Endothelial cell of umbilical vein (primary cell): Measurements from ENCODE around the gene SCN2B. TPM values are rescaled to one million over a fixed set of nuclear protein-coding genes. Genes with fewer than 3 reads are reported as not detected.
A peak's percentile ranks its signal among the peaks of the same experiment; 100 is the strongest.
"Not testable (repeated sequence)": the region's sequence is repeated elsewhere in the genome, so short reads cannot be mapped to it uniquely, and the experiment has no call there.

Experiments
- BruUV-seq: library from RNA; stranded (reverse); fragments of 400-500 nt; replicated peaks from 2 replicates; lab custom pipeline; 2021; lab: Mats Ljungman, UMichigan
- CTCF ChIA-PET: fragments of 300-600, 350-600 bp; sonication (Branson Sonifier 250); formaldehyde crosslinking; loops from one replicate; lab custom pipeline; 2021; ENCODE audit warnings: antibody characterized with exemption, inconsistent platforms; lab: Charles Lee
- POLR2A ChIA-PET: fragments of 300-600, 350-600 bp; sonication (Branson Sonifier 250); formaldehyde crosslinking; loops from one replicate; lab custom pipeline; 2021; ENCODE audit warnings: antibody characterized with exemption, inconsistent platforms; lab: Charles Lee
- DNase-seq: peaks from one replicate; pipeline ENCODE4 v3.0.0-alpha.2; 2011; ENCODE audit warnings: low read depth, low spot score
- FAIRE-seq: peaks from 2 replicates; lab custom pipeline; 2011; peaks lifted over from hg19 to GRCh38; lab: Jason Lieb, UNC
- H2AFZ ChIP-seq: 2 replicates; pipeline ENCODE4 v1.6.0; 2012; ENCODE audit warnings: low read depth, low read length, control low read depth, inconsistent platforms
- H3K27ac ChIP-seq: 2 replicates; pipeline ENCODE4 v1.5.1; 2011; ENCODE audit warnings: low read depth, mild to moderate bottlenecking, control low read depth, low read length, moderate library complexity; ENCODE audit not compliant: insufficient read depth
- H3K27me3 ChIP-seq, 2 experiments: 2 replicates each; pipeline versions ENCODE4 v1.6.0 to v1.6.1; 2011; ENCODE audit warnings: low read length in 2 of 2, mixed read lengths in 1 of 2; ENCODE audit not compliant: control insufficient read depth in 2 of 2, insufficient read depth in 2 of 2
- H3K36me3 ChIP-seq, 2 experiments: 2 replicates in 1 of 2; 3 replicates in 1 of 2; pipeline ENCODE4 v1.5.1; 2011; ENCODE audit warnings: low read length in 2 of 2, mild to moderate bottlenecking in 1 of 2, moderate library complexity in 1 of 2; ENCODE audit not compliant: control insufficient read depth in 2 of 2, insufficient read depth in 2 of 2; ENCODE audit errors: extremely low read depth in 1 of 2
- H3K4me1 ChIP-seq: 3 replicates; pipeline ENCODE4 v1.5.1; 2011; ENCODE audit warnings: mild to moderate bottlenecking, low read length; ENCODE audit not compliant: control insufficient read depth, insufficient read depth; ENCODE audit errors: extremely low read depth
- H3K4me2 ChIP-seq: 2 replicates; pipeline ENCODE4 v1.6.1; 2011; ENCODE audit warnings: low read length, control low read depth, mixed read lengths; ENCODE audit not compliant: insufficient read depth
- H3K4me3 ChIP-seq, 3 experiments: fragments of 200-600 bp in 1 of 3; sonication (generic), shearing (Covaris generic) in 1 of 3; replicated peaks in 1 of 3; 2 replicates each; pipeline ENCODE4 v1.5.1; 2011 to 2016; ENCODE audit warnings: control low read depth in 3 of 3, low read length in 3 of 3, mild to moderate bottlenecking in 2 of 3, inconsistent platforms in 1 of 3, low read depth in 1 of 3, moderate library complexity in 1 of 3; ENCODE audit not compliant: insufficient read depth in 1 of 3
- H3K79me2 ChIP-seq: 2 replicates; pipeline ENCODE4 v1.6.0; 2012; ENCODE audit warnings: low read length, inconsistent platforms; ENCODE audit not compliant: control insufficient read depth, insufficient read depth
- H3K9ac ChIP-seq: replicated peaks from 2 replicates; pipeline ENCODE3; 2011; ENCODE audit warnings: low read length, control low read depth; ENCODE audit not compliant: insufficient read depth; ENCODE audit errors: extremely low read depth
- H3K9me1 ChIP-seq: replicated peaks from 3 replicates; pipeline ENCODE4 v1.6.0; 2011; ENCODE audit warnings: mild to moderate bottlenecking, low read length; ENCODE audit not compliant: control insufficient read depth, insufficient read depth; ENCODE audit errors: extremely low read depth
- H3K9me3 ChIP-seq: replicated peaks from 2 replicates; pipeline ENCODE4 v1.5.1; 2012; ENCODE audit warnings: low read length, inconsistent platforms; ENCODE audit not compliant: control insufficient read depth, insufficient read depth
- H4K20me1 ChIP-seq: replicated peaks from 2 replicates; pipeline ENCODE3; 2011; ENCODE audit warnings: mild to moderate bottlenecking, low read length; ENCODE audit not compliant: control insufficient read depth, insufficient read depth; ENCODE audit errors: extremely low read depth
- EZH2 ChIP-seq: IDR thresholded peaks from 2 replicates; pipeline ENCODE4 v1.6.1; 2012; ENCODE audit warnings: borderline replicate concordance, low read depth, mild to moderate bottlenecking, moderate library complexity, low read length, inconsistent platforms; ENCODE audit not compliant: severe bottlenecking
- FOS ChIP-seq: IDR thresholded peaks from 2 replicates; pipeline ENCODE4 v1.6.1; 2011; ENCODE audit warnings: mild to moderate bottlenecking, low read length, moderate library complexity, borderline replicate concordance; ENCODE audit not compliant: insufficient read depth
- GATA2 ChIP-seq: IDR thresholded peaks from 2 replicates; pipeline ENCODE4 v1.7.0; 2011; ENCODE audit warnings: low read depth, mild to moderate bottlenecking, moderate library complexity, mixed read lengths, low read length; ENCODE audit not compliant: insufficient read length, insufficient read depth
- JUN ChIP-seq: IDR thresholded peaks from 2 replicates; pipeline ENCODE4 v1.6.1; 2011; ENCODE audit warnings: borderline replicate concordance, low read depth; ENCODE audit not compliant: insufficient read length, insufficient read depth
- MYC ChIP-seq: IDR thresholded peaks from one replicate; pipeline ENCODE4 v1.6.1; 2011; ENCODE audit warnings: mild to moderate bottlenecking, low read depth, low read length
- POLR2A ChIP-seq: IDR thresholded peaks from 2 replicates; pipeline ENCODE4 v1.6.1; 2012; ENCODE audit warnings: low read depth, mild to moderate bottlenecking, control low read depth, low read length
- POLR2AphosphoS5 ChIP-seq: IDR thresholded peaks from 2 replicates; pipeline ENCODE4 v1.6.1; 2012; ENCODE audit warnings: low read depth, mild to moderate bottlenecking, control low read depth, low read length, moderate library complexity; ENCODE audit not compliant: insufficient read depth
- dilution Hi-C: fragments of 300-500 bp; cut with MboI; formaldehyde crosslinking; loops from one replicate; pipeline ENCODE4 v1.15.0; 2019; ENCODE audit warnings: low sequenced_read_pairs; ENCODE audit not compliant: extremely low pct_ligation_motif_present
- intact Hi-C: fragments of 100-400 bp; cut with micrococcal nuclease; formaldehyde crosslinking; loops from one replicate; pipeline ENCODE4 v1.10.0; 2022
- polyA plus RNA-seq, 4 experiments: library from polyadenylated mRNA; depleted of rRNA in 3 of 4; stranded (reverse) in 3 of 4; unstranded in 1 of 4; fragments of >200 nt; gene quantifications; 2 replicates each; pipeline versions ENCODE4 v1.2.1 to v1.2.3, GENCODE V29; 2011 to 2012; ENCODE audit warnings: missing spikeins in 1 of 4
- total RNA-seq: library from RNA; stranded (reverse); gene quantifications from 2 replicates; pipeline ENCODE4 v1.2.3, GENCODE V29; 2021

SCN2B gene
- total and polyA plus RNA-seq, 2 donors (not counting 3 experiments of a cell fraction or from before 2014, with no cell fraction given), result not detected

DNA sequence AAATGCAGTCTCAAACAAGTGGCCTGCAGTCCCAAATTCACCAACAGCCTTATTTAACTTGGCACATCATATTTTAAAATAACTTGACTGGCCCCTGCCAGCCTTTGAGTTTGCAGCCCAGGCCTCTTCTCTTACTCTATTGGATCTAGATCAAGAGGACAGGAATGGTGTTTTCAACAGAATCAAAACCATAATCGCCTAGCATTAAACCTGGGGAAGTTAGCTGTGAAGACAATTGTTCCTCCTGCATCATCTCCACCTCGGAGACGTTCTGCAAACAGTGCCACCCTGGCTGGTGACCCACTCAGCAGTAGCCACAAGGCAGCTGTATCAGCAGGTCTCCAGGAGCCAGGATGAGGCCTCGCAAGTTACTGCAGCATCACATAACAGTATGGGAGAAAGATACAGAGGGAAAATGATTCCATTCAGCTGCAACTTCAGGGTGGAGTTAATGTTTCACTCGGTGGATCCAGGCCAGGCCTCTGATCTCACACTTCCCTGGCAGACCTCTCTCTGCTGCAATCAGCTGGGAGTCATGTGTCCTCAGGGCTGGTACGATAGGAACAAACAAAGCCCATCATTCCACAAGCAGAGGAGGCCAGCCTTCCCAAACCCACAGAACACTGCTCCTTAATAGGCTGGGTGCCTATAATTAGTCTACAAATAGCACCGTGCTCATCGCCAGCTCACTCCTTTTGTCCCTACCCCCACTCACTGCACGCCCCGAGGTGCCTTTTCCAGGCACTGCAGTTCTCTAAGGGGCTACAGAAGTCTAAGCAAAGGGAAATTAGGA lies 18.6 kb upstream of the SCN2B start:
- Histone ChIP-seq H3K27me3 (peaks cover 0 to 4% of the 10 kb centered on the region in 2 experiments), H3K9me3 (no peaks in the 10 kb centered on the region), H3K4me3 (no peak overlapping the region), H4K20me1 (no peaks in the 10 kb centered on the region), H3K79me2 (no peaks in the 10 kb centered on the region), H3K36me3 (no peaks in the 10 kb centered on the region), H3K9me1 (no peaks in the 10 kb centered on the region), H3K4me2 (no peak overlapping the region), H3K27ac (no peak overlapping the region), H3K9ac (no peak overlapping the region), H3K4me1 (no peaks in the 10 kb centered on the region), H2AFZ (no peak overlapping the region)
- ChIA-PET POLR2A (no interaction called here), CTCF (interaction anchor here (0.8 to 1.2 kb wide), 4 partner anchors 14 to 159 kb away, joined by 3 to 4 read pairs (median 4); no protein-coding TSS in a partner anchor)
- dilution Hi-C loops, result no loop called here
- peak; percentile 24 for DNase-seq
- intact Hi-C loops, result no loop called here
- no TSS peak for BruUV-seq
- TF ChIP-seq POLR2AphosphoS5, result no peak
- TF ChIP-seq JUN, result no peak
- no peak for TF ChIP-seq MYC
- no peak for FAIRE-seq

DNA sequence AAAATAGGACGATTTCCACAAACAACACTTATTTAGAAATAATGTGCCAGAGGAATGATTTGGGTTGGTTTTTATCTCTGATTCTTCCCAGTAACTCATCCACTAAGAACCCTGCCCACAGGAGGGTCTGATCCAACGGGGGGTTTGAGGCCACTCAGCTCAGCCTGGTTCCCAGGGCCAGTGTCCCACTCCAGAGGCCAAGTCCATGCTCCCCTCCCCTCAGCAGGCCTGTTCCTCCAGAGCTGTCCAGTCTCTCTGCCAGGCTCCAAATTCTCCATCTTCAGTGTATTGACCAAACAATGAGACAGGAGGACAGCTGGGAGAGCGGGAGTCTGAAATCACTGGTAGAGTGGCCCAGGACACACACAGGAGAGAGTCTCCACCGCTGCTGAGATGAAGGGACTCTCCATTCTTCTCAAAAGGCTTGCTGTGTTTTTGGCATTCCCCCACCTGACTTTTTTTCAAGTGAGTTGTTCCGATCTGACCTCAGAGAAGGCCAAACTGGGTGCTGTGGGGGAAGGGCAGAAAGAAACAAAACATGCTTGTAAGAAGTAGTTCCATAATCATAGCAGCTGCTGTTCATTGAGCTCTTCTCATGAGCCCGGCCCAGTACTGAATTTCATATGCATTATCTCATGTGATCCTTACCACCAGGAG lies 17.6 kb upstream of the SCN2B start:
- Histone ChIP-seq H3K27me3 (peaks cover 0 to 4% of the 10 kb centered on the region in 2 experiments), H3K36me3 (no peaks in the 10 kb centered on the region), H3K79me2 (no peaks in the 10 kb centered on the region), H3K9me1 (no peaks in the 10 kb centered on the region), H3K4me1 (no peaks in the 10 kb centered on the region), H3K27ac (no peak overlapping the region), H3K9me3 (no peaks in the 10 kb centered on the region), H2AFZ (no peak overlapping the region), H4K20me1 (no peaks in the 10 kb centered on the region), H3K4me2 (no peak overlapping the region), H3K9ac (no peak overlapping the region), H3K4me3 (no peak overlapping the region)
- DNase-seq (no peak), FAIRE-seq (no peak)
- BruUV-seq, result no TSS peak
- dilution Hi-C loops, result no loop called here
- TF ChIP-seq GATA2 (no peak), JUN (no peak), POLR2AphosphoS5 (no peak), EZH2 (no peak), POLR2A (no peak), FOS (no peak), MYC (no peak)
- CTCF ChIA-PET, result interaction anchor here (0.8 kb wide), 1 partner anchor 50 kb away, joined by 4 read pairs; no protein-coding TSS in a partner anchor
- POLR2A ChIA-PET, result no interaction called here
- intact Hi-C loops, result no loop called here

- dilution Hi-C loops, CTCF ChIA-PET, H3K9me3 ChIP-seq, H2AFZ ChIP-seq, H3K9ac ChIP-seq, H3K9me1 ChIP-seq, H3K4me3 ChIP-seq, BruUV-seq, POLR2A ChIA-PET, FAIRE-seq, DNase-seq, intact Hi-C loops, H3K27me3 ChIP-seq, H3K4me2 ChIP-seq, H4K20me1 ChIP-seq, H3K79me2 ChIP-seq, H3K4me1 ChIP-seq, H3K36me3 ChIP-seq, H3K27ac ChIP-seq: not testable (repeated sequence)
Observed at GRCh38 chr11:118192817-118193216, 16.4 kb upstream of the SCN2B start.
